Measurements from ENCODE around the gene SOX30.
"Not testable (repeated sequence)": the region's sequence is repeated elsewhere in the genome, so short reads cannot be mapped to it uniquely, and the experiment has no call there.

The SOX30 gene

DNA sequence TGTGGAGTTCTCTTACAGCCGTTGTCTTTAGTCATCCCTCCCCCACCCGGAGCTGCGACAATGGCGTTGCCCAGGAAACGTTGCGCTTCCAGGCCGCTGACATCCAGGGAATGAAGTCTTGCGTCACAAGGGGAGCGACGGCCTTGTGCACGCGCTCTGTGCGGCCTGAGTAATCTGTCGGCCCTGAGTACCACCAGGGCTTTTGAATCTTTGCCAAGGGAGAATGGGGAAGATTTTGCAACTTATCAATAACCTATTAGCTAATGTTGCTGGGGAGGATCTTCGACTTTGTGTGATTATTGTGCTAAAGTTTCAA lies at the start of gene SOX30:
Gene SOX30, minus strand, starts transcription at position 62 of the 316 bp plus-strand sequence. CDS start 360 bp downstream, outside the sequence.
- no peak for DNase-seq

DNA sequence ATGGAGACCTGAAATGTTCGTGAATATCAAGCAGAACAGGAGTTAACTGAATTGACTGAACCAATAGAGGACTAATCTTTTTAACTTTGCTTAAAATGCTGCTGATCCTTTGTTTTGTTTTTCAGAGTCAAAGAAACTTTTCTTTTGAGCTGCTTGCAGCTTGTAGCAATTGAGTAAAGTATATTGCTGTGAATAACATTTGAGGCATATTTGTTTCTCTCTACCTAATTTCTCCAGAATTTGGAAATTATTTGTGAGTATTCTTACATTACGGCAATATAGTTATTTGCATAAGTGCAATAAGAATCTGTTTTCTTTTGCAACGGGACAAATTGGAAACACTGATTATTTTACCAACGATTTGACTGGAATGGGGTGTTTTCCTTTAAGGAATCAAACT lies 46.4 kb upstream of the SOX30 start:
- DNase-seq = not testable (repeated sequence)

DNA sequence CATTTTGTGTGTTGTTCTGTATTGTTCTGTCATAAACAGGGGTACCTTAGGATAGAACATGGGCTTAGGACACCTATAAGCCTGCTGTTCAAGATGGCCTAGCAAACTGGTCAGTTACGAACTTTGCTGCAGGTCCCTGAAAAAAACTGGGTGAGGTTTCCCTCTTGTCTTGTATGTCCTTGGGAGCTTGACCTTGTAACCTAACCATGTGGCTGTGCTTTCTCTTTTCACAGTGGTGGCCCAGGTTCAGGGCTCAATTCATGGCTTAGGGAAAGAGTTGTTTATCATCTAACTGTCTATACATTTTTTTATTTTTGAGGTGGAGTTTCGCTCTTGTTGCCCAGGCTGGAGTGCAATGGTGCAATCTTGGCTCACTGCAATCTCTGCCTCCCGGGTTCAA lies 43.9 kb upstream of the SOX30 start:
- DNase-seq = not testable (repeated sequence)

DNA sequence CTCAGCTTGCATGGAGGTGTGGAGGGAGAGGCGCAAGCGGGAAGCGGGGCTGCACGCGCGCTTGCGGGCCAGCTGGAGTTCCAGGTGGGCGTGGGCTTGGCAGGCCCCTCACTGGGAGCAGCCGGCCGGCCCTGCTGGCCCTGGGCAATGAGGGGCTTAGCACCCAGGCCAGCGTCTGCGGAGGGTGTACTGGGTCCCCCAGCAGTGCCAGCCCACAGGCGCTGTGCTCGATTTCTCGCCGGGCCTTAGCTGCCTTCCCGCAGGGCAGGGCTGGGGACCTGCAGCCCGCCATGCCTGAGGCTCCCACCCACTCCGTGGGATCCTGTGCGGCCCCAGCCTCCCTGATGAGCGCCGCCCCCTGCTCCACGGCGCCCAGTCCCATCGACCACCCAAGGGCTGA lies 41.6 kb upstream of the SOX30 start:
- not testable (repeated sequence) for DNase-seq

DNA sequence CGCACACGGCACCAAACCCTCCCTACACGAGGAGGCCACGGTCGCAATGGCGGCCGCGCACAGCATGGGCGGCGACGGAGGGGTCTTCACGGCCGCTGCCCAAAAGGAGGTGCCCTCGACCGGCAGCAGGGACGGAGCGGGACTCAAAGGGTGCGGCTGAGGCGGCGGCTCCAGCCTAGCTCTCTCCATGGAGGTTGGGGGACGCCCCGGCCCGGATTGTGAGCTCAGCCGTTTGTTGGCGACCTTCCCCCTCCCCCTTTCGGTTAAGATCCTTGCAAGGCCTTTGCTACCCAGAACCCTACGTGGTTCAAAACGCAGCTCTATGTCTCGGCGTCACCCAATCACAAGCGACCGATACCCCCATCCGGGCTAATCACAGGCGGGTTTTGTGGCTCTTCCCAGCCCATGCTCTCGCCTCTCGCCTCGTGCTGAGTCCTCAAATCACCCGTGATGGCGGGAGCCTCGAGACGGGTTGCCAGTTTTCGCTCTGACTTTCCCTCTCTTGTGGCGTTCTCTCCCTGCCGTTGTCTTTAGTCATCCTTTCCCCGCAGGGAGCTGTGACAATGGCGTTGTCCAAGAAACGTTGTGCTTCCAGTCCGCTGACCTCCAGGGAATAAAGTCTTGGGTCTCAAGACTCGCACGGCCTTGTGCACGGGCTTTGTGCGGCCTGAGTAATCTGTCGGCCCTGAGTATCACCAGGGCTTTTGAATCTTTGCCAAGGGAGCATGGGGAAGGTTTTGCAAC lies 38.6 kb upstream of the SOX30 start:
- no peak for DNase-seq

DNA sequence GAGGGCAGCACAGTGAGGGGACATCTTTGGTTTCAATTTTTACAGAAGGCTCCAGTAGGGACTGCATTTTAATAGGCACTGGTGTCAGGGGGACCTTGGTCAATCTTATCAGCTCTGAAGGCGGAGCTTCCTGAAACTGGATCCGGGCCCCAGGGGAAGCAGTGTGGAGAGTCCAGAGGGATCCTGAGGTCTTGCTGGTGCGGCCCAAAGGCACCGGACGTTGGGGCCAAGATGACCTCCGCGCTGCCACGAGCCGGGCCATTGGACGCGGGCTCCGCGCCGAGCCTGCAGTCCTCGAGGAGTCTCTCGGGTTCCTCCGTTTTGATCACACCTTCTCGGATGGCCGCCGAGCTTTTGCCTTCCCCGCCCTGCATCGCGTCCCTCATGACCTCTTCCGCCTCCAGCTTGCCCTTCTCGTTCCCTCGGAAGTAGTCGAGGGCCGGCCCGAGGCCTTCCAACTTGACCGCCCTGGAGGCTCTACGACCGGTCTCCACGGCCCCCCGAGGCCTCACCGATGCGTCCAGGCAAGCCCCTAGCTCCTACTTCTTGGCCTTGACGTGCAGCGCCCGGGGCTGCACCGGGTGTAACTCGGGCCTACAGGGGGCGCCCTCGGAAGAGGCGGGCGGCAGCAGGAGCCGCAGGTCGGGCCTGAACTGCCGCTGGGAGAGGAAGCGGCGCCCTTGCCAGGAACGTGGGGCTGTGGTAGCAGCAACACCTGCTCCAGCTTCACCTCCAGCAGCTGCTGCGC lies 37.9 kb upstream of the SOX30 start:
- DNase-seq = no peak

DNA sequence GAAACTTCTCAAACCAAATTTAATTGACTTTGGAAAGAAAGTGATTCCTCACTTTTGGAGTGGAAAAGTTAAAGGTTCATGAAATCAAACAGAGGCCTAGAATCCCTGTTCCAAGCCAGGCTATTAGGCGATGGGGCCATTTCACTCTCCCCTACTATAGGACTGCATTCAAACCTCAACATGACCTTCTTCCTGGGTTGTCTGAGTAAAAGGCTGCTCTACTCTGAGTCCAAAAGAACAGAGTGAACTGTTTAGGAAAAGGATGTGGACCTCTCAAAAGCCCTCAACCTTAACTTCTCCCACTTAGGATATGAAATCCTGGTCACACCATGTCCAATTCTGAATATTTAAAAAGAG lies 34.9 kb upstream of the SOX30 start:
- DNase-seq = no peak

DNA sequence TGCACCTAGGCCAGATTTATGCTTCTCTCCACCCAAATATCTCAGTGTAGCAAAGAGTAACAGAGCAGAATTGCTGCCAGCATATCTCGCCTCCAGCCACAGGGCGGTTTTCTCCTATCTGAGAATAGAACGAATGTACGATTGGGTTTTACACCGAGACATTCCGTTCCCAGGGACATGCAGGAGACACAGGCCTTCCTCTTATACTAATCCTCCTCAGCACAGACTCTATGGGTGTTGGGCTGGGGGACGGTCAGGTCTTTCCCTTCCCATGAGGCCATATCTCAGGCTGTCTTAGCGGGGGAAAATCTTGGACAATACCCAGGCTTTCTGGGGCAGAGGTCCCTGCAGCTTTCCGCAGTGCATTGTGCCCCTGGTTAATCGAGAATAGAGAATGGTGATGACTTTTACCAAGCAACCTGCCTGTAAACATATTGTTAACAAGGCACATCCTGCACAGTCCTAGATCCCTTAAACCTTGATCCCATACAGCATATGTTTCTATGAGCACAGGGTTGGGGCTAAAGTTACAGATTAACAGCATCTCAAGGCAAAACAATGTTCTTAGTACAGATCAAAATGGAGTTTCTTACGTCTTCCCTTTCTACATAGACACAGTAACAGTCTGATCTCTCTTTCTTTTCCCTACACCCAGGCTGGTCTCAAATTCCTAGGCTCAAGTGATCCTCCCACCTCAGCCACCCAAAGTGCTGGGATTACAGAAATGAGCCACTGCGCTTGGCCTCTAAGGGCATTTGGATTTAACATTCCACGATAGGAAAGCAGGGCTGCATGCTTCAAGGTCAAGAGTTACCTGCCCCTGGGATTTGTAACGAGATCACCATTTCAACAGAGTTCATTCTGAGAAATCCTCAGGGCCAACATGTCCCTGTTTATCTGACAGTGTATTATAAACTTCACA lies 34.3 kb upstream of the SOX30 start:
- not testable (repeated sequence) for DNase-seq

DNA sequence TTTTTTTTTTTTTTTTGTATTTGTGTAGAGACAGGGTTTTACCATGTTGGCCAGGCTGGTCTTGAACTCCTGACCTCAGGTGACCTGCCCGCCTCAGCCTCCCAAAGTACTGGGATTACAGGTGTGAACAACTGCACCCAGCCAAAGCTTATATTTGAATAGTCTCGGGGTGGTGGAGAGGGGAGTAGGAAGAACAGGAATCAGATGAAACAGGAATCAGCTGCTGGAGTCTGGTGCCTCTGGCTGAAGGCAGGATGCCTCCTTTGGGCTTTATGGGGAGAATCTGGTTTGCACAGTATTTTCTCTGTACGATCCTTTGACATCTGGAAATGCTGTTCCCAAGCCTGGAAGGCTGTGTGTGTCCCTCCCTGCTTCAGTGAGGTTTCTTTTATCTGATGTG lies 30.0 kb upstream of the SOX30 start:
- no peak for DNase-seq

DNA sequence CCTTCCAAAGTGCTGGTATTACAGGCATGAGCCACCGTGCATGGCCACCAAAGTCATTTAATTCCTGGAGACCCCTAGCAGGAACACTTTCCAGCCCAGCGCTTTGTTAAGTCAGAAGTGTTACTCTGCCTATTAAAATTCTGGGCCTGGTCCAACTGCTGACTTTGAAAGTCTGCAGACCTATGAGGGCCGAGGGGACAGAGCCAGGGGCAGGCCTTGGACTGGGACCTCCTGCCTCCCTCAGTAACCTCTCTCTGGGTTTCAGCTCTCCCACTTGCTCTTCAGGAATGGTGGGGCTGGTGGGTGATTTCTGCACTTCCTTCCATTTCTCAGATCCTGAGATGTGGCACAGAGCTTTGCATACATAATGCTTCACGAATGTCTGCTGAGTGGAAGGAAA lies 28.8 kb upstream of the SOX30 start:
- no peak for DNase-seq

DNA sequence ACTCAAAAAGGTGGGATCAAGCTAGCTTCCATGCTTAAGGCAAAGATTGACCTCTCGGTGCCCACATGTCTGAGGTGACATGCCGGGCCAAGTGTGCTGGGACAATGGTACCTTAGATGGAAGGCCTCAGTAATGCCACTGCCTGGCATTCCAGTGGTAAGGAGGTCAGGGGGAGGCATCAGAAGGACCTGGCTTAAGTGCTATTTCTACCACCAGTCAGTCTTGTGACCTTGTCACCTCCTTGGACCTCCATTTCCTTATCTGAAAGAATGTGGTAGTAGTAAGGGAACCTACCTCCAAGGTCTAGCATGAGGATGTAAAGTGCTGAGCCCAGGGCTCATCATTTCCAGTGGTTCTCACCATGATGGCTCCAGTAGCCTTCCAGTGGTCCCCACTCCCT lies 28.0 kb upstream of the SOX30 start:
- no peak for DNase-seq

DNA sequence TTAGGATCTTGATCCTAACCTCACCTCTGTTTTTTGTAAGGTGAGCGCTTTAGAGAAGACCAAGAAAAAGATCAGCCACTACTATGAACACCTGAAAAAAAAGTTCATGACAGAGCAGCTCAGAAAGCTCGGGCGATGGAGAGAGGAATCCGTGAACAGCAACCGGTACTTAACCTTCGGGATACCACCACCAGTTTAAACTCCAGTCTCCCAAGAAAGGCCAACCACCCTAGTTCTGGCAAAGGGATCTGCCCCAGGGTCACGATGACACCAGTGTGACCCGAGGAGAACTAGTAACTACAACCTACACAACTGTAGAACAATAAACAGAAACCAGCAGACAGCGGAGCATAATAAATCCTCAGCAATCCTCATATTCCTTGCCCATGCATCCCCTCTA lies 27.6 kb upstream of the SOX30 start:
- DNase-seq = no peak

DNA sequence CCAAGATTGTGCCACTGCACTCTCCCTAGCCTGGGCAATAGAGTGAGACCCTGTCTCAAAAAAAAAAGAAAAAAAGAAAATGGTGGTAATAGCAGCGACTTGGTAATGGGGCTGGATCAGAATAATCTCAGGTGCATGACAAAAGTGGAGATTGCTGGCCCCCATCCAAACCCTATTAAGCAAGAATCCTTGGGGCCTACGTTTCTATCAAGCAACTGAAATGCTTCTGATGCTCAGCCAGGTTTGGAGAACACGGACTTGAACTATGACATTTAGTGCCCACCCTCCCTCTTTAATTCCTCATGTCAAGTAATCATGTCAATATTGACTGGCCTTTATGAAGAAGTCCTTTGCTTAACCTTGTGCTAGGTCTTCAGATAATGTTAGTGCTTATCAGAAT lies 25.7 kb upstream of the SOX30 start:
- no peak for DNase-seq

DNA sequence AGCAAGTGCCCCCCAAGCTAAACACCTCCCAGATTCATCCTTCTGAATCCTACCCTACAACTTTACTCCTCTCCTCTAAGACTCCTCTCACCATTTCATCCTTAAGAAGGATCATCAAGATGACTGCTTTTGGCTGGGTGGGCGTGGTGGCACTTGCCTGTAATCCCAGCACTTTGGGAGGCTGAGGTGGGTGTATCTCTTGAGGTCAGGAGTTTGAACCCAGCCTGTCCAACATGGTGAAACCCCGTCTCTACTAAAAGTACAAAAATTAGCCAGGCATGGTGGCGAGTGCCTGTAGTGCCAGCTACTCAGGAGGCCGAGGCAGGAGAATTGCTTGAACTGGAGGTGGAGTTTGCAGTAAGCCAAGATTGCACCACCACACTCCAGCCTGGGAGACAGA lies 22.1 kb upstream of the SOX30 start:
- not testable (repeated sequence) for DNase-seq

DNA sequence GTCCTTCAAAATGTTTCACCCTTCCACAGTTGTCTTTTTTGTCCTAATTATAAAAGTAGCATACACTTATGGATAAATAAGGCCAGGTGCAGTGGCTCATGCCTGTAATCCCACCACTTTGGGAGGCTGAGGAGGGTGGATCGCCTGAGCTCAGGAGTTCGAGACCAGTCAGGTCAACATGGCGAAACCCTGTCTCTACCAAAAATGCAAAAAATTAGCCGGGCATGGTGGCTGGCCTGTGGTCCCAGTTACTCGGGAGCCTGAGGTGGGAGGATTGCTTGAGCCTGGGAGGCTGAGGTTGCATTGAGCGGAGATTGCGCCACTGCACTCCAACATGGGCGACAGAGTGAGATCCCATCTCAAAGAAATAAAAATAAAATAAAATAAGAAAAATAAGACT lies 20.7 kb upstream of the SOX30 start:
- DNase-seq = no peak

DNA sequence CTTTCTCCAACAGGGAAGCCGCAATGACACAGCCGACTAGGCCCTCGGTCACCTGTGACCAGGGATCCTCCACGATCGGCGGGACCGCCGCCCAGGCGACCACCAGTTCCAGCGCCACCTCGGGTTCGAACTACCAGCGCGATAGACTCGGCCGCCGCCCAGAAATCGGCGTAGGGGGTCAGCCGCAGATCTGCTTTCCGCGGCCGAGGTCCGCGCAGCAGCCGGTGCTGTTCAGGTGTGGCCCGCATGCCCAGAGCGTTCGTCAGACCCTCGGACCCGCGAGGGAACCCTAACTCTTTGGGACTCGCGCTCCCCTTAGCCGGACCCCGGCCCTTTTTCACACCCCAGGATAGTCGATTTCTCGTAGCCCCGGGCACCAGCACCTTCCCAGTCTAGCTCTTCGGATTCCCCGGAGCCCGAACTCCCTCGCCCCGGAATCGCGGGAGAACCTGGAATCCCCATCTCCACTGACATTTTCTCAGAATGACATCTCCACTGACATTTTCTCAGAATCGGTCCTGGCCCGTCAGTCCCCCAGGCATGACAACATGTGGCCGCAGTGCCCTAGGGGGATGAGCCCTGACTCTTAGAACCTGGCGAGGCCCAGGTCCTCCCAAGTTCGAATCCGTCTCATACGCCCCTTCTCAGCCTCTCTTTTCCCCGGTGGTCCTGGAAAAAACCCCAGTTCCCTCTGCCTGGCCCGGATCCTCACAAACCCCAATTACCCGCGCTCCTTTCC lies 19.5 kb upstream of the SOX30 start:
- no peak for DNase-seq

DNA sequence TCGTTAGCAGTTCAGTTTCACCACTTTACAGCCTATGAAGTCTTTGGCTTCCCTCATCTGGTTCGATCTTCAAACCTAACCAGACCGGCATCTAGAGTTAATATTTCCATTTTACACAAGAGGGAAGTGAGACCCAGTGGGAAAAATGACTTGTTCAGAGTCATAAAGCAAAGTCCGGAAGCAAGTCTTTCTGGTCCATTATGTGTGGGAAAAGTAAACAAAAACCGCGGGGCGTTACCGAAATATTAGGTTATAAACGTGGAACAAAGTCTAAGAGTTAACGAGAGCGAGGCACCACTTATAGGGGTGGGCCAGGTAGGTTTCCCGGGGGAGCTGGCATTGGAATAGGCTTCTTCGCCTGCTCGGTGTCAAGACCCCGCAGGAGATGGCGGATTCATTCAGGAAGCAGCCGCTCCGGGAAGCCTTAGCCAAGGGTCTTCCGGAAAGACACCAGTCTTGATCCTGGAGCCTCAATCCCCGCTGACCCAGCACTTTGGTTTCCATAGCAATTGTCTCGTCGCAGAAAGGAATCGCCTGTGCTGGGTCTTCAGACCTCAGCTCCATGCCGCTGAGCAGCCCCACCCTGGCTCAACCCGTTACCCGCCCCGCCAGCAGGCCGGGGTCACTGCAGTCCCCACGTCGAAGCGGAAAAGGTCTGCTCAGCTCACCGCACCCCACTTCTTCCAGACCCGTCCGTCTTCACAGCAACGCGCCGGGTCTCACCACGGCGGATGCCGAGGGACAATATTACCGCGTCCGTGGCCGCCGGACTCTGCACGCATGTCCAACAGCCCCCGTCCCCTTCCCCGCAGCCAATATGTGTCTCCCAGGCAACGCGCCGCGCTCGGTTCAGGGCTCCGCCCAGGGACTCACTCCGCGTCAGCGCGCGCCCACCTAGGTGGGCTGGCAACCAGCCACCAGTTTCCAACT lies 18.7 kb upstream of the SOX30 start, which contains the start of gene C5orf52:
Gene C5orf52, plus strand, starts transcription at position 872 of the 930 bp plus-strand sequence. CDS start 82 bp downstream, outside the sequence.
- DNase-seq = no peak

DNA sequence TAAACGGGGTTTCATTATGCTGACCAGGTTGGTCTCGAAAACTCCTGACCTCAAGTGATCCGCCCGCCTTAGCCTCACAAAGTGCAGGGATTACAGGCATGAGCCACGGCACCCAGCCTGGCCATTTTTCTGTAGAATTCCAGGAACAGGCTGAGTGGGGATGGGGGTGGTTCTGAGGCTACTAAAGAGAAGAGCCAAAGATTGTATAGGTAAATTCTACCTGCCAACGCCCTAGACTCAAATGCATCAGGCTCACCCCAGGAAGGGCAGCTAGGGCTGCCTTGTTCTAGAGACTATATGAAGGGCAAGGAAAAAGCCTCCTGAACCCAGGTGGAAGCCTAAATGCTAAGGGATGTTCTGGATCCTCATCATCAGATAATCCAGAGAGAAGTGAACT lies 17.5 kb upstream of the SOX30 start:
- no peak for DNase-seq

DNA sequence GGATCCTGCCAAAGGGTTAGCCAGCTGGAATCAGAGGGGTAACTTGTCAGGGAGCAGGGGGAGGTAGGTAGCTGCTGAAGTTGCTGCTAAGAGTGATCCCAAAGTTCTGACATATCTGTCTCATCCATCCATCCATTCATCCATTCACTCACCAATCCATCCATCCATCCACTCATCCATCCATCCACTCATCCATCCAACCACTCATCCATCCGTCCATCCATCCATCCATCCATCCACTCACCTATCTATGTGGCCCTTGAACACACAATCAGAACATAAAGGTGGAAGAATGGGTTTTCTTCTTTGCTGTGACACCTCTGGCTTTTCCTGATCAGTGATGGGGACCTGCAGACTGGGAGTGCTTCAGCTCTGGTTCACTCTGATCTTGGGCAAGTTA lies 16.1 kb upstream of the SOX30 start:
- no peak for DNase-seq

DNA sequence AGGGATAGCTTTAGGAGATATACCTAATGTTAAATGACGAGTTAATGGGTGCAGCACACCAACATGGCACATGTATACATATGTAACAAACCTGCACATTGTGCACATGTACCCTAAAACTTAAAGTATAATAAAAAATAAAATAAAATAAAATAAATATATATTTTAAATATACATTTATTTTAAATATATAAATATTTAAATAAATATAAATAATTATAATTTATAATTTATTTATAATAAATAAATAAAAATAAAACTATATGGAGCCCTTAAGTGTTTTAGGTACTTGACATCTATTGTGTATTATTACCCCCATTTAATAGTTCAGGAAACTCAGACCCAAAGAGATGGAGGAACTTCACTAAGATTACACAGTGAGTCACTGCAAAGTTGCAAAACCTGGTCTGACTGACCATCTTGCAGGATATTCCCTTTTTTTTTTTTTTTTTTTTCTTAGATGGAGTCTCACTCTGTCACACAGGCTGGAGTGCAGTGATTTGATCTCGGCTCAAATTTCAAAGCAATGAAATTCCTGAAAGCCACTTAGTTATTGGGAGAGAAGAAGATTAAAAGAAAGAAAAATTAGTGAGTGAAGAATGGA lies 13.3 kb upstream of the SOX30 start:
- no peak for DNase-seq

Measured in midbrain (tissue), 1 donor.